Measurements from ENCODE around the gene TRIM46. TPM values are rescaled to one million over a fixed set of nuclear protein-coding genes. Genes with fewer than 3 reads are reported as not detected.

TRIM46 gene
- total and polyA plus RNA-seq, 2 experiments from 2014 or later, result 8.1 to 15.4 TPM

DNA sequence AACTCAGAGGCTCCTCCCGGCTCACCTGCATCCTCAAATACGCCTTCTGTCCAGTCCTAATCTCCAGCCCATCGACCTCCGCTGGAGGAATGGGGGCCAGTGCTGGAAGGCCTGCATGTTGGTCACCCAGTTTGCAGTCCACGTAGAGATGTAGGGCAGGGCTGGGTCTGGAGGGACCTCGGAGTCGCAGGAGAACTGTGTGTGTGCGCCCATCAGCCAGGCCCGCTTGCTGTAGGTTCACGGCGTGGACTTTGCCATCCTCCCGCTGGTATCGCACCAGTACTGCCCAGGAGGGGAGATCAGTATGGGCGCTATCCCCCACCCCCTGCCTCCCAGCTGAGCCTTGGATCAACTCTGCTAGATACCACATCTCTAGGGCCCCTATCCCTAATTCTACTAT is 31.4 kb downstream of the TRIM46 start:
- Mint-ChIP-seq H3K4me1 (peaks cover 32% of the 10 kb centered on the region), H3K36me3 (ENCODE audit: low read depth) (peaks cover 46% of the 10 kb centered on the region), H3K27me3 (ENCODE audit: insufficient read depth, low read depth, poor library complexity) (peaks cover 56% of the 10 kb centered on the region), H3K4me3 (no peak overlapping the region), H3K9me3 (no peaks in the 10 kb centered on the region; the same call in 2 of the 3 replicates), H3K27ac (no peak overlapping the region)
- 0 out of 2 replicates have a peak, but pooled peaks cover 7% of the 10 kb centered on the region for H3K79me2 ChIP-seq (replicated peaks; ENCODE audit: insufficient read depth)
- no peak for DNase-seq (ENCODE audit: low spot score)
- no peak overlapping the region for H3K27ac ChIP-seq (ENCODE audit: low read depth)
- H3K27me3 ChIP-seq (ENCODE audit: insufficient read depth), result peaks cover 6% of the 10 kb centered on the region; the same call in 1 of the 2 replicates
- peaks cover 18% of the 10 kb centered on the region for H4K20me1 ChIP-seq (replicated peaks; ENCODE audit: insufficient read depth)
- peaks cover 49% of the 10 kb centered on the region for H3F3A ChIP-seq (replicated peaks; ENCODE audit: low read depth)
- peaks cover 19% of the 10 kb centered on the region for H3K4me1 ChIP-seq (ENCODE audit: insufficient read depth)
- H2AFZ ChIP-seq, result no peak overlapping the region
- H3K36me3 ChIP-seq (ENCODE audit: insufficient read depth), result peaks cover 20% of the 10 kb centered on the region
- no peaks in the 10 kb centered on the region for H3K9me2 ChIP-seq (ENCODE audit: insufficient read depth)
- no peak overlapping the region for H3K4me3 ChIP-seq
- no peak for ATAC-seq
- H3K4me2 ChIP-seq, result no peak overlapping the region
- TF ChIP-seq POLR2AphosphoS5 (IDR thresholded peaks at IDR 0.05; ENCODE audit: low read depth), result peak; percentile 52
- no peak for TF ChIP-seq STAT1 (IDR thresholded peaks at IDR 0.05; ENCODE audit: unreplicated experiment)

DNA sequence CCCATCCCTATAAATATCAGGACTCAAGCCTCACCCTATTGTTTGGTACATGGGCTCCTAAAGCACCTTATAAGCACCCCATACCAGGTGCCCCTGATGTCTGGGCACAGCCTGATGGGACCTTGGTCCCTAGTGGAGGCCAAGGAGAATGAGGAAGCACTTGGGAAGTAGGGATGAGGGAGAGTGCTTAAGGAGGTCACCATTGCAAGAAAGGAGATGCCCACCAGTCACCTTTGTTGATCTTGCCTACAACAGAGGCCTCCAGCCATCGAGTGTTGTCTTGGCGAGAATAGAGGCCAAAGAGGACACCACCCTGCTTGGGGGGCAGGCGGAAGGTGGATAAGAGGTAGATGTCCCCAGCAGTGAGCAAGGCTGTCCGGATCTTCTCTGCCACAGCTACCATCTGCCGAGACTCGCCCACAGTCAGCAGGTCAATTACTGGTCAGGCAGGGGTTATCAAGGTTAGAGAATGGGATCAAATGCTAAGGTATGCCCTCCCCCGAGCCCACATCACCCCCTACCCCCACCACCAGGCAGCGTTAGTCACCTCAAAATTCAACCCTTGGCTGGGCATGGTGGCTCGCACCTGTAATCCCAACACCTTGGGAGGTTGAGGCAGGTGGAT is 32.4 kb downstream of the TRIM46 start:
- H4K20me1 ChIP-seq (replicated peaks; ENCODE audit: insufficient read depth), result peaks cover 9% of the 10 kb centered on the region
- DNase-seq (ENCODE audit: low spot score) (no peak), ATAC-seq (no peak)
- no peak overlapping the region for H3K4me2 ChIP-seq
- H3K27ac ChIP-seq (ENCODE audit: low read depth), result no peak overlapping the region
- H3K9me2 ChIP-seq (ENCODE audit: insufficient read depth), result no peaks in the 10 kb centered on the region
- H3K36me3 Mint-ChIP-seq (ENCODE audit: low read depth), result peaks cover 35% of the 10 kb centered on the region
- H3K79me2 ChIP-seq (replicated peaks; ENCODE audit: insufficient read depth), result 0 out of 2 replicates have a peak, but pooled peaks cover 7% of the 10 kb centered on the region
- peaks cover 21% of the 10 kb centered on the region for H3K4me1 ChIP-seq (ENCODE audit: insufficient read depth)
- peaks cover 34% of the 10 kb centered on the region for H3K4me1 Mint-ChIP-seq
- no peak overlapping the region; the same call in 2 of the 3 replicates for H3K4me3 Mint-ChIP-seq
- no peak overlapping the region for H3K27ac Mint-ChIP-seq
- peaks cover 6% of the 10 kb centered on the region; the same call in 1 of the 2 replicates for H3K27me3 ChIP-seq (ENCODE audit: insufficient read depth)
- peaks cover 11% of the 10 kb centered on the region; the same call in 1 of the 2 replicates for H3K36me3 ChIP-seq (ENCODE audit: insufficient read depth)
- no peak overlapping the region for H2AFZ ChIP-seq
- H3K9me3 Mint-ChIP-seq, result no peaks in the 10 kb centered on the region; the same call in 1 of the 3 replicates
- peaks cover 42% of the 10 kb centered on the region for H3F3A ChIP-seq (replicated peaks; ENCODE audit: low read depth)
- TF ChIP-seq, protein P1, sequence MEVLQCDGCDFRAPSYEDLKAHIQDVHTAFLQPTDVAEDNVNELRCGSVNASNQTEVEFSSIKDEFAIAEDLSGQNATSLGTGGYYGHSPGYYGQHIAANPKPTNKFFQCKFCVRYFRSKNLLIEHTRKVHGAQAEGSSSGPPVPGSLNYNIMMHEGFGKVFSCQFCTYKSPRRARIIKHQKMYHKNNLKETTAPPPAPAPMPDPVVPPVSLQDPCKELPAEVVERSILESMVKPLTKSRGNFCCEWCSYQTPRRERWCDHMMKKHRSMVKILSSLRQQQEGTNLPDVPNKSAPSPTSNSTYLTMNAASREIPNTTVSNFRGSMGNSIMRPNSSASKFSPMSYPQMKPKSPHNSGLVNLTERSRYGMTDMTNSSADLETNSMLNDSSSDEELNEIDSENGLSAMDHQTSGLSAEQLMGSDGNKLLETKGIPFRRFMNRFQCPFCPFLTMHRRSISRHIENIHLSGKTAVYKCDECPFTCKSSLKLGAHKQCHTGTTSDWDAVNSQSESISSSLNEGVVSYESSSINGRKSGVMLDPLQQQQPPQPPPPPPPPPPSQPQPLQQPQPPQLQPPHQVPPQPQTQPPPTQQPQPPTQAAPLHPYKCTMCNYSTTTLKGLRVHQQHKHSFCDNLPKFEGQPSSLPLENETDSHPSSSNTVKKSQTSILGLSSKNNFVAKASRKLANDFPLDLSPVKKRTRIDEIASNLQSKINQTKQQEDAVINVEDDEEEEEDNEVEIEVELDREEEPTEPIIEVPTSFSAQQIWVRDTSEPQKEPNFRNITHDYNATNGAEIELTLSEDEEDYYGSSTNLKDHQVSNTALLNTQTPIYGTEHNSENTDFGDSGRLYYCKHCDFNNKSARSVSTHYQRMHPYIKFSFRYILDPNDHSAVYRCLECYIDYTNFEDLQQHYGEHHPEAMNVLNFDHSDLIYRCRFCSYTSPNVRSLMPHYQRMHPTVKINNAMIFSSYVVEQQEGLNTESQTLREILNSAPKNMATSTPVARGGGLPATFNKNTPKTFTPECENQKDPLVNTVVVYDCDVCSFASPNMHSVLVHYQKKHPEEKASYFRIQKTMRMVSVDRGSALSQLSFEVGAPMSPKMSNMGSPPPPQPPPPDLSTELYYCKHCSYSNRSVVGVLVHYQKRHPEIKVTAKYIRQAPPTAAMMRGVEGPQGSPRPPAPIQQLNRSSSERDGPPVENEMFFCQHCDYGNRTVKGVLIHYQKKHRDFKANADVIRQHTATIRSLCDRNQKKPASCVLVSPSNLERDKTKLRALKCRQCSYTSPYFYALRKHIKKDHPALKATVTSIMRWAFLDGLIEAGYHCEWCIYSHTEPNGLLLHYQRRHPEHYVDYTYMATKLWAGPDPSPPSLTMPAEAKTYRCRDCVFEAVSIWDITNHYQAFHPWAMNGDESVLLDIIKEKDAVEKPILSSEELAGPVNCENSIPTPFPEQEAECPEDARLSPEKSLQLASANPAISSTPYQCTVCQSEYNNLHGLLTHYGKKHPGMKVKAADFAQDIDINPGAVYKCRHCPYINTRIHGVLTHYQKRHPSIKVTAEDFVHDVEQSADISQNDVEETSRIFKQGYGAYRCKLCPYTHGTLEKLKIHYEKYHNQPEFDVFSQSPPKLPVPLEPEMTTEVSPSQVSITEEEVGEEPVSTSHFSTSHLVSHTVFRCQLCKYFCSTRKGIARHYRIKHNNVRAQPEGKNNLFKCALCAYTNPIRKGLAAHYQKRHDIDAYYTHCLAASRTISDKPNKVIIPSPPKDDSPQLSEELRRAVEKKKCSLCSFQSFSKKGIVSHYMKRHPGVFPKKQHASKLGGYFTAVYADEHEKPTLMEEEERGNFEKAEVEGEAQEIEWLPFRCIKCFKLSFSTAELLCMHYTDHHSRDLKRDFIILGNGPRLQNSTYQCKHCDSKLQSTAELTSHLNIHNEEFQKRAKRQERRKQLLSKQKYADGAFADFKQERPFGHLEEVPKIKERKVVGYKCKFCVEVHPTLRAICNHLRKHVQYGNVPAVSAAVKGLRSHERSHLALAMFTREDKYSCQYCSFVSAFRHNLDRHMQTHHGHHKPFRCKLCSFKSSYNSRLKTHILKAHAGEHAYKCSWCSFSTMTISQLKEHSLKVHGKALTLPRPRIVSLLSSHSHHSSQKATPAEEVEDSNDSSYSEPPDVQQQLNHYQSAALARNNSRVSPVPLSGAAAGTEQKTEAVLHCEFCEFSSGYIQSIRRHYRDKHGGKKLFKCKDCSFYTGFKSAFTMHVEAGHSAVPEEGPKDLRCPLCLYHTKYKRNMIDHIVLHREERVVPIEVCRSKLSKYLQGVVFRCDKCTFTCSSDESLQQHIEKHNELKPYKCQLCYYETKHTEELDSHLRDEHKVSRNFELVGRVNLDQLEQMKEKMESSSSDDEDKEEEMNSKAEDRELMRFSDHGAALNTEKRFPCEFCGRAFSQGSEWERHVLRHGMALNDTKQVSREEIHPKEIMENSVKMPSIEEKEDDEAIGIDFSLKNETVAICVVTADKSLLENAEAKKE (CRISPR knock-in tag; IDR thresholded peaks at IDR 0.05), result peak; percentile 51; the same call in 1 of the 2 replicates
- TF ChIP-seq POLR2AphosphoS5 (IDR thresholded peaks at IDR 0.05; ENCODE audit: low read depth), result peak; percentile 60; the same call in 1 of the 2 replicates
- no peak for TF ChIP-seq NANOG (IDR thresholded peaks at IDR 0.05; ENCODE audit: borderline replicate concordance)
- H3K27me3 Mint-ChIP-seq (ENCODE audit: insufficient read depth, low read depth, poor library complexity), result peaks cover 58% of the 10 kb centered on the region
- no peak overlapping the region for H3K4me3 ChIP-seq

Data from GM23338 (cell line).